Measurements from ENCODE around the gene ELOVL7.

ELOVL7 gene

DNA sequence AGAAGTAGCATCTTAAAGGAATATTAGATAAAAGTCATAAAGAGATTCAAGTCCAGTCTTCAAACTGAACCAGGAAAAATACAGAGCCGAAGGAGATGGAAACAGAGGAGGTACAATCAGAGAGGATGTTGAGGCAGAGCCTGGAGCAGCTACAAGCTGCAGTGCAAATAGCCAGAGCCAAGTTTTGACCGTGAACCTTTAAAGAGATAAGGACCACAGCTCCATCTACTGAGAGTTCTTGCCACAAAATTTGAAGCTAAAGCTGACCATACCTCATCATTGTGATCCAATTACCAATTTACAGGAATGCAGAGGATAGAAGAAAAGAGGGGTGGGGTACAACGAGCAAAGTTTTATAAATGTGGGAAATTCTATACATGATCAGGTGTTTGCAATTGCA lies 133.7 kb downstream of the ELOVL7 start:
- Mint-ChIP-seq H3K4me3 (no peak overlapping the region), H3K36me3 (ENCODE audit: insufficient read depth) (no peaks in the 10 kb centered on the region), H3K9me3 (peaks cover 2 to 6% of the 10 kb centered on the region in 2 donors), H3K27ac (no peak overlapping the region), H3K27me3 (peaks cover 27 to 40% of the 10 kb centered on the region in 2 donors), H3K4me1 (ENCODE audit: low read depth in 2 of 2) (no peaks in the 10 kb centered on the region)
- DNase-seq (no peak), ATAC-seq (replicated peaks) (no peak)

DNA sequence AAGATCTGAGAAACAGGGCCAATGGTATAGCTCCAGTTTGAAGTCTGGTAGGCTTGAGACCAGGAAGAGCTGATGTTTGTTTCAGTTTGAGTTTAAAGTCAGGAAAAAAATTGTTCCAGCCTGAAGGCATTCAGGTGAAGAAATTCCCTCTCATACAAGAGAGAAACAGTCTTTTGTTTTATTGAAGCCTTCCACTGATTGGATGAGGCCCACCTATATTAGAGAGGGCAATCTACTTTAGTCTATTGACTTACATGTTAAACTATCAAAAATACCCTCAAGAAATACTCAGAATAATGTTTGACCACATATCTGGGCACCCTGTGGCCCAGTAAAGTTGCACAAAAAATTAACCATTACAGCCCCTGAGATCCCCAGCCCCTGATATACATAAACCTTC lies 138.9 kb downstream of the ELOVL7 start:
- Mint-ChIP-seq H3K4me3 (no peak overlapping the region), H3K27me3 (peaks cover 0 to 4% of the 10 kb centered on the region in 2 donors), H3K36me3 (ENCODE audit: insufficient read depth) (peaks cover 2% of the 10 kb centered on the region), H3K9me3 (no peaks in the 10 kb centered on the region), H3K27ac (no peak overlapping the region), H3K4me1 (ENCODE audit: low read depth in 2 of 2) (peaks cover 6 to 7% of the 10 kb centered on the region in 2 donors)
- DNase-seq (no peak), ATAC-seq (replicated peaks) (no peak)

DNA sequence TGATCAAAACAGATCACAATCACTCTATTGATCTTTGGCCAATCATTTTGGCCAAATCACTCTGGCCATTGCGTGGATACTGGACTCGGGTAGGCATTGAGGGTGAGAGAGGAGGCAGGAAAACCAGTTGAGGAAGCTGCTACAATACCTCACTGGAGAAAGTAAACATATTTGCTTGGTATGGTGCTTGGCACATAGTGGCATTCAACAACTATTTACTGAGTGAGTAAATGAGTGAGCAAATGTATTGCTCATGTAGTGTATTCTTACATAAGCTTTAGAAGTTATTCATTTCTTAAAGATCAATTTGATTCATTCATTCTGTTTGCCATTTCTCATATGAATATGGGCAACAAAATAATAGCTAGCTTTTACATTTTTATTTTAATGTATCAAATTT lies 140.1 kb downstream of the ELOVL7 start:
- Mint-ChIP-seq H3K4me1 (ENCODE audit: low read depth in 2 of 2) (peaks cover 6 to 10% of the 10 kb centered on the region in 2 donors), H3K27ac (no peak overlapping the region)

More for the DNA sequence above, 140.1 kb downstream of the ELOVL7 start:
- Mint-ChIP-seq H3K27me3 (no peaks in the 10 kb centered on the region), H3K9me3 (no peaks in the 10 kb centered on the region), H3K4me3 (no peak overlapping the region), H3K36me3 (ENCODE audit: insufficient read depth) (peaks cover 6% of the 10 kb centered on the region)
- DNase-seq (no peak), ATAC-seq (replicated peaks) (no peak)

Data from effector memory CD8-positive, alpha-beta T cell (primary cell).